ENCODE data around the gene MRPL24. TPM values are rescaled to one million over a fixed set of nuclear protein-coding genes. Genes with fewer than 3 reads are reported as not detected.
A peak's percentile ranks its signal among the peaks of the same experiment; 100 is the strongest.

MRPL24 gene
- total and polyA plus RNA-seq, 2 of the 13 experiments (the other 11 are each of a cell fraction or from before 2014, with no cell fraction given), result 38.1 to 42.9 TPM

- no peak for TF ChIP-seq ZNF800 (CRISPR knock-in tag; IDR thresholded peaks at IDR 0.05)
- TF ChIP-seq TAF1 (CRISPR knock-in tag; IDR thresholded peaks at IDR 0.05), result no peak
- no peak for TF ChIP-seq ZNF329 (CRISPR knock-in tag; IDR thresholded peaks at IDR 0.05; ENCODE audit: low read depth)
- TF ChIP-seq ZNF276 (CRISPR knock-in tag; IDR thresholded peaks at IDR 0.05; ENCODE audit: low read depth), result no peak
- TF ChIP-seq NFYB (CRISPR knock-in tag; IDR thresholded peaks at IDR 0.05), result no peak
- no peak for TF ChIP-seq THAP7 (CRISPR knock-in tag; IDR thresholded peaks at IDR 0.05)
- TF ChIP-seq NR2C2 (CRISPR knock-in tag; IDR thresholded peaks at IDR 0.05; ENCODE audit: borderline replicate concordance), result no peak
- TF ChIP-seq FOXJ3 (CRISPR knock-in tag; IDR thresholded peaks at IDR 0.05; ENCODE audit: borderline replicate concordance), result no peak
- no peak for TF ChIP-seq GRHL1 (CRISPR knock-in tag; conservative IDR thresholded peaks at IDR 0.05)
- TF ChIP-seq AHR (CRISPR knock-in tag; IDR thresholded peaks at IDR 0.05), result no peak
- no peak for TF ChIP-seq CENPX (CRISPR knock-in tag; IDR thresholded peaks at IDR 0.05)
- TF ChIP-seq SIN3A (IDR thresholded peaks at IDR 0.05; ENCODE audit: borderline replicate concordance, low read depth, low read length), result peak; percentile 78; the same call in 1 of the 2 replicates
- no peak for TF ChIP-seq ONECUT2 (CRISPR knock-in tag; IDR thresholded peaks at IDR 0.05)
- no peak for TF ChIP-seq SP2 (CRISPR knock-in tag; IDR thresholded peaks at IDR 0.05)
- TF ChIP-seq BRF2 (CRISPR knock-in tag; IDR thresholded peaks at IDR 0.05), result no peak
- TF ChIP-seq ZNF549 (CRISPR knock-in tag; IDR thresholded peaks at IDR 0.05), result no peak
- TF ChIP-seq CENPT (CRISPR knock-in tag; IDR thresholded peaks at IDR 0.05; ENCODE audit: low read depth), result no peak
- TF ChIP-seq RAD51 (IDR thresholded peaks at IDR 0.05; ENCODE audit: borderline replicate concordance), result no peak
- peak; percentile 78; the same call in 1 of the 2 replicates for TF ChIP-seq NFE2L1 (CRISPR knock-in tag; IDR thresholded peaks at IDR 0.05; ENCODE audit: borderline replicate concordance)
- no peak for TF ChIP-seq MTA3 (CRISPR knock-in tag; IDR thresholded peaks at IDR 0.05)
- no peak for TF ChIP-seq TCF7L2 (IDR thresholded peaks at IDR 0.05; ENCODE audit: low read depth, low read length)
Observed at GRCh38 chr1:156746728-156747631, 6.1 kb upstream of the MRPL24 start (continued).

Data from HepG2 (cell line).